ENCODE measurements around the gene PIK3CA.

GRCh38 chr3:179194931-179195330 lies 46.8 kb downstream of the PIK3CA start:
- TF ChIP-seq BHLHE40 (IDR thresholded peaks at IDR 0.05; ENCODE audit: borderline replicate concordance) (no peak), ARNT (IDR thresholded peaks at IDR 0.05) (no peak), FOXK2 (IDR thresholded peaks at IDR 0.05) (no peak), FOXM1 (IDR thresholded peaks at IDR 0.05; ENCODE audit: borderline replicate concordance) (no peak), HDGF (IDR thresholded peaks at IDR 0.05; ENCODE audit: borderline replicate concordance) (no peak), TARDBP (IDR thresholded peaks at IDR 0.05) (no peak), FOXA1 (IDR thresholded peaks at IDR 0.05) (no peak), LEF1 (IDR thresholded peaks at IDR 0.05; ENCODE audit: borderline replicate concordance) (no peak), NFRKB (IDR thresholded peaks at IDR 0.05) (no peak), CTBP1 (IDR thresholded peaks at IDR 0.05; ENCODE audit: borderline replicate concordance) (no peak), SUZ12 (IDR thresholded peaks at IDR 0.05) (no peak), ELF4 (IDR thresholded peaks at IDR 0.05) (no peak), SP1 (IDR thresholded peaks at IDR 0.05) (no peak), PKNOX1 (IDR thresholded peaks at IDR 0.05) (no peak)

Measured in HEK293T (cell line).